ENCODE data around the gene DACT3.
A peak's percentile ranks its signal among the peaks of the same experiment; 100 is the strongest.

The DACT3 gene

GRCh38 chr19:46611776-46612175 lies 49.2 kb downstream of the DACT3 start:
- DNase-seq (ENCODE audit: low read depth in 2 of 2): no peak

GRCh38 chr19:46610851-46611770 lies 49.9 kb downstream of the DACT3 start:
- no peak for DNase-seq (ENCODE audit: low read depth in 2 of 2)

- no peak for DNase-seq (ENCODE audit: low read depth in 2 of 2)
Observed at GRCh38 chr19:46610413-46610775, 50.6 kb downstream of the DACT3 start.

- DNase-seq (ENCODE audit: low read depth in 2 of 2): no peak
Observed at GRCh38 chr19:46609511-46610412, 51.2 kb downstream of the DACT3 start.

GRCh38 chr19:46608581-46609345 lies 52.2 kb downstream of the DACT3 start:
- DNase-seq (ENCODE audit: low read depth in 2 of 2): no peak

GRCh38 chr19:46608178-46608577 lies 52.8 kb downstream of the DACT3 start:
- no peak for DNase-seq (ENCODE audit: low read depth in 2 of 2)

GRCh38 chr19:46607448-46607841 lies 53.5 kb downstream of the DACT3 start:
- no peak for DNase-seq (ENCODE audit: low read depth in 2 of 2)

- no peak for DNase-seq (ENCODE audit: low read depth in 2 of 2)
Observed at GRCh38 chr19:46606681-46607447, 54.1 kb downstream of the DACT3 start.

GRCh38 chr19:46606019-46606418 lies 55.0 kb downstream of the DACT3 start:
- no peak for DNase-seq (ENCODE audit: low read depth in 2 of 2)

- DNase-seq (ENCODE audit: low read depth in 2 of 2): no peak
Observed at GRCh38 chr19:46605356-46605821, 55.6 kb downstream of the DACT3 start.

- DNase-seq (ENCODE audit: low read depth in 2 of 2): no peak
Observed at GRCh38 chr19:46604781-46605355, 56.1 kb downstream of the DACT3 start.

- DNase-seq (ENCODE audit: low read depth in 2 of 2): no peak
Observed at GRCh38 chr19:46603752-46604231, 57.2 kb downstream of the DACT3 start.

GRCh38 chr19:46603195-46603637 lies 57.8 kb downstream of the DACT3 start:
- DNase-seq (ENCODE audit: low read depth in 2 of 2): no peak

- no peak for DNase-seq (ENCODE audit: low read depth in 2 of 2)
Observed at GRCh38 chr19:46602392-46603194, 58.4 kb downstream of the DACT3 start.

GRCh38 chr19:46601318-46602224 lies 59.4 kb downstream of the DACT3 start, which contains the start of gene CALM3:
Gene CALM3 (plus strand): TSS chr19:46601330. CDS start chr19:46601435, 105 bp downstream.
- no peak for DNase-seq (ENCODE audit: low read depth in 2 of 2)

GRCh38 chr19:46600384-46601317 lies 60.3 kb downstream of the DACT3 start:
- DNase-seq (ENCODE audit: low read depth in 2 of 2): peak; percentile 98

- no peak for DNase-seq (ENCODE audit: low read depth in 2 of 2)
Observed at GRCh38 chr19:46599716-46600373, 61.1 kb downstream of the DACT3 start.
